GM23338 (cell line): Measurements from ENCODE around the gene TLR9. TPM values are rescaled to one million over a fixed set of nuclear protein-coding genes. Genes with fewer than 3 reads are reported as not detected.

Experiments used
- ATAC-seq: fragments of 200-7000 bp; cut with Tn5 transposase; 3 replicates; pipeline ENCODE4 v1.9.1; 2020
- DNase-seq: peaks from one replicate; pipeline ENCODE4 v3.0.0-alpha.2; 2015; ENCODE audit warnings: low spot score
- H2AFZ ChIP-seq: fragments of 200-600 bp; sonication (generic); 2 replicates; pipeline ENCODE4 v1.8.0; 2016; ENCODE audit warnings: antibody characterized with exemption, mild to moderate bottlenecking, moderate library complexity
- H3F3A ChIP-seq: fragments of 200-600 bp; sonication (generic); replicated peaks from 2 replicates; pipeline ENCODE4 v1.8.0; 2017; ENCODE audit warnings: antibody characterized with exemption, mixed run types, low read depth
- H3K27ac ChIP-seq: fragments of 200-600 bp; sonication (generic); 2 replicates; pipeline ENCODE4 v1.6.1; 2016; ENCODE audit warnings: low read depth
- H3K27me3 ChIP-seq: fragments of 200-600 bp; sonication (generic); 2 replicates; pipeline ENCODE4 v1.8.0; 2016; ENCODE audit warnings: mild to moderate bottlenecking, mixed run types, moderate library complexity; ENCODE audit not compliant: insufficient read depth
- H3K36me3 ChIP-seq: fragments of 200-600 bp; sonication (generic); 2 replicates; pipeline ENCODE4 v1.8.0; 2016; ENCODE audit warnings: mild to moderate bottlenecking; ENCODE audit not compliant: insufficient read depth
- H3K4me1 ChIP-seq: fragments of 200-600 bp; sonication (generic); 2 replicates; pipeline ENCODE4 v1.8.0; 2016; ENCODE audit warnings: mild to moderate bottlenecking, moderate library complexity; ENCODE audit not compliant: insufficient read depth
- H3K4me2 ChIP-seq: fragments of 200-600 bp; sonication (generic); 2 replicates; pipeline ENCODE4 v1.7.1; 2017; ENCODE audit warnings: mixed run types
- H3K4me3 ChIP-seq: fragments of 200-600 bp; sonication (generic); 2 replicates; pipeline ENCODE4 v1.6.1; 2016; ENCODE audit warnings: mixed run types
- H3K79me2 ChIP-seq: fragments of 200-600 bp; sonication (generic); replicated peaks from 2 replicates; pipeline ENCODE4 v1.8.0; 2017; ENCODE audit warnings: mild to moderate bottlenecking; ENCODE audit not compliant: insufficient read depth
- H3K9me2 ChIP-seq: fragments of 200-600 bp; sonication (generic); 2 replicates; pipeline ENCODE4 v1.8.0; 2017; ENCODE audit not compliant: insufficient read depth
- H4K20me1 ChIP-seq: fragments of 200-600 bp; sonication (generic); replicated peaks from 2 replicates; pipeline ENCODE4 v1.8.0; 2017; ENCODE audit warnings: mild to moderate bottlenecking; ENCODE audit not compliant: insufficient read depth
- H3K27ac Mint-ChIP-seq: 2 replicates; pipeline ENCODE4 v1.8.0; 2020; ENCODE audit warnings: inconsistent platforms, mild to moderate bottlenecking, moderate library complexity, mixed read lengths
- H3K27me3 Mint-ChIP-seq: 3 replicates; pipeline ENCODE4 v1.8.0; 2022; ENCODE audit warnings: low read depth, mild to moderate bottlenecking, moderate library complexity, mixed read lengths, inconsistent platforms; ENCODE audit not compliant: insufficient read depth, poor library complexity
- H3K36me3 Mint-ChIP-seq: 3 replicates; pipeline ENCODE4 v1.8.0; 2021; ENCODE audit warnings: low read depth, mild to moderate bottlenecking, inconsistent platforms, moderate library complexity, mixed read lengths
- H3K4me1 Mint-ChIP-seq: 3 replicates; pipeline ENCODE4 v1.8.0; 2020; ENCODE audit warnings: mild to moderate bottlenecking, inconsistent platforms, mixed read lengths
- H3K4me3 Mint-ChIP-seq: 3 replicates; pipeline ENCODE4 v1.8.0; 2021; ENCODE audit warnings: moderate library complexity, mild to moderate bottlenecking, inconsistent platforms, mixed read lengths
- H3K9me3 Mint-ChIP-seq: 3 replicates; pipeline ENCODE4 v1.8.0; 2020; ENCODE audit warnings: moderate library complexity, mild to moderate bottlenecking, inconsistent platforms, mixed read lengths
- CREB1 ChIP-seq: fragments of 250-450 bp; sonication (Bioruptor Pico); IDR thresholded peaks from 2 replicates; pipeline ENCODE4 v1.5.0; 2020; ENCODE audit warnings: low read depth, mild to moderate bottlenecking, moderate library complexity
- CTCF ChIP-seq, 2 experiments: fragments of 200-600 bp in 1 of 2; sonication (generic) in 1 of 2; conservative IDR thresholded peaks; 2 replicates each; pipeline versions ENCODE4 v1.5.1 to v1.6.1; 2016 to 2017; ENCODE audit warnings: antibody characterized with exemption in 2 of 2, low read depth in 2 of 2, mild to moderate bottlenecking in 2 of 2, moderate library complexity in 1 of 2
- ETS1 ChIP-seq: IDR thresholded peaks from 2 replicates; pipeline ENCODE4 v1.6.1; 2016; ENCODE audit warnings: antibody characterized with exemption
- EZH2 ChIP-seq: fragments of 200-600 bp; sonication (generic); IDR thresholded peaks from one replicate; pipeline ENCODE4 v1.8.0; 2017; ENCODE audit warnings: antibody characterized with exemption, mild to moderate bottlenecking, low read depth; ENCODE audit not compliant: unreplicated experiment
- EZH2phosphoT487 ChIP-seq: fragments of 200-600 bp; sonication (generic); IDR thresholded peaks from one replicate; pipeline ENCODE4 v1.8.1; 2018; ENCODE audit warnings: antibody characterized with exemption; ENCODE audit not compliant: unreplicated experiment
- JUNB ChIP-seq: IDR thresholded peaks from one replicate; pipeline ENCODE4 v1.6.1; 2016; ENCODE audit warnings: antibody characterized with exemption; ENCODE audit not compliant: unreplicated experiment
- NANOG ChIP-seq: IDR thresholded peaks from 2 replicates; pipeline ENCODE4 v1.6.1; 2016; ENCODE audit warnings: antibody characterized with exemption, borderline replicate concordance
- POLR2AphosphoS5 ChIP-seq: IDR thresholded peaks from 2 replicates; pipeline ENCODE4 v1.6.1; 2016; ENCODE audit warnings: antibody characterized with exemption, low read depth
- REST ChIP-seq: IDR thresholded peaks from one replicate; pipeline ENCODE4 v1.6.1; 2018; ENCODE audit warnings: antibody characterized with exemption; ENCODE audit not compliant: unreplicated experiment
- STAT1 ChIP-seq: IDR thresholded peaks from one replicate; pipeline ENCODE4 v1.6.1; 2016; ENCODE audit warnings: antibody characterized with exemption; ENCODE audit not compliant: unreplicated experiment
- ZNF114 ChIP-seq: fragments of 250-450 bp; sonication (Bioruptor Pico); IDR thresholded peaks from 2 replicates; pipeline ENCODE4 v1.5.0; 2020; ENCODE audit warnings: mild to moderate bottlenecking, moderate library complexity
- ZNF331 ChIP-seq: fragments of 250-450 bp; sonication (Bioruptor Pico); IDR thresholded peaks from 2 replicates; pipeline ENCODE4 v1.5.0; 2020; ENCODE audit warnings: low read depth, mild to moderate bottlenecking, moderate library complexity
- ZNF462 ChIP-seq: fragments of 250-450 bp; sonication (Bioruptor Pico); IDR thresholded peaks from 2 replicates; pipeline ENCODE4 v1.5.0; 2020; ENCODE audit warnings: mild to moderate bottlenecking, moderate library complexity
- polyA plus RNA-seq: library from polyadenylated mRNA; unstranded; fragments of >200 nt; fragmentation: Nextera tagmentation; extraction: Ambion mirVana; gene quantifications from 2 replicates; pipeline ENCODE4 v1.2.1, GENCODE V29; 2016
- total RNA-seq: library from RNA; depleted of rRNA; stranded (reverse); fragments of >200 nt; shearing (Covaris generic); gene quantifications from 2 replicates; pipeline ENCODE4 v1.2.3, GENCODE V29; 2014

TLR9 gene
- total and polyA plus RNA-seq, 2 experiments from 2014 or later: not detected

- H3K4me3 Mint-ChIP-seq: peak overlapping the region; percentile 96
- peaks cover 51% of the 10 kb centered on the region for H3K4me1 Mint-ChIP-seq
Measured at GRCh38 chr3:52237657-52238172, 12.3 kb upstream of the TLR9 start.

More at GRCh38 chr3:52237657-52238172, 12.3 kb upstream of the TLR9 start:
- Histone ChIP-seq H4K20me1 (0 out of 2 replicates have a peak, but pooled peaks cover 5% of the 10 kb centered on the region), H3K9me2 (no peaks in the 10 kb centered on the region), H2AFZ (no peak overlapping the region), H3K4me1 (peaks cover 33% of the 10 kb centered on the region), H3K27ac (no peak overlapping the region), H3K36me3 (no peaks in the 10 kb centered on the region), H3K4me2 (peak overlapping the region; percentile 99), H3K79me2 (peaks cover 25% of the 10 kb centered on the region), H3K4me3 (peak overlapping the region; percentile 93), H3F3A (peaks cover 16% of the 10 kb centered on the region; the same call in 1 of the 2 replicates), H3K27me3 (no peaks in the 10 kb centered on the region)
- peaks cover 15% of the 10 kb centered on the region for H3K27me3 Mint-ChIP-seq
- H3K27ac Mint-ChIP-seq: peak overlapping the region; percentile 88; the same call in 1 of the 2 replicates
- H3K9me3 Mint-ChIP-seq: no peaks in the 10 kb centered on the region
- TF ChIP-seq STAT1 (no peak), ZNF331 (CRISPR knock-in tag) (no peak), POLR2AphosphoS5 (no peak), ZNF462 (CRISPR knock-in tag) (no peak), ETS1 (no peak), REST (no peak), CREB1 (no peak), EZH2 (no peak), EZH2phosphoT487 (no peak), ZNF114 (CRISPR knock-in tag) (no peak), JUNB (no peak), CTCF (conservative IDR thresholded peaks at IDR 0.05; ENCODE audit: low read depth in 2 of 2) (no peak; a peak in 1 of 4 replicates), NANOG (no peak)
- DNase-seq: peak; percentile 72
- peak; percentile 49 for ATAC-seq
- peaks cover 15% of the 10 kb centered on the region for H3K36me3 Mint-ChIP-seq
